ENCODE results near the gene PIGP.
A peak's percentile ranks its signal among the peaks of the same experiment; 100 is the strongest.

Gene PIGP

DNA sequence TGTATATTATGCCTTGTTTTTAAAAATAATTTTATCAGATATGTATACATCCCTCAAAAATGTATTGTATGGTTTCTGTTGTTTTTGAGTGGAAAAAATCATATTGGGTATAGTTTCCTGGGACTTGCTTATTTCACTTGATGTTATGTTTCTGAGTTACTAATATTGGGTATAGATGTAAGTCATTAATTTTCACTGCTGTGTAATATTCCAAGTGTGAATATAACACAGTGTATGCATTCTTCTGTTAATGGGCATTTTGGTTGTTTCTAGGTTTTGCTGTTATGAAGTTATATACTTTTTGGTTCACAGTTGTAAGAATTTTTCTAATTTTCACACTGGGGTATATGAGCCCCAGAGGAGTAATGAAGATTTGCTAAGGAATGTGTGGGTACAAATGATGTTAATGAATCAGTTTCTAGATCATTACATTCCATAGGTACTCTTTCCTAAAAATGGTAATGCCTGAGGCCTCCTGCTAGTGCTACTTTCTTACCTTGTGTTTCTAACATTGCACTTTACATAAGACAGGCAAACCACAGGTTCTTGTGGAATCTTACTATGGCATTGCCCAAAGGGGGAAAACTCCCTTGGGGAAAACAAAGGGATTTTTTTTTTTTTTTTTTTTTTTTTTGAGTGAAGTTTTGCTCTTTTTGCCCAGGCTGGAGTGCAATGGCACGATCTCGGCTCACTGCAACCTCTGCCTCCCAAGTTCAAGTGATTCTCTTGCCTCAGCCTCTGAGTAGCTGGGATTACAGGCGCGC lies 3.4 kb upstream of the PIGP start:
- no peak for DNase-seq (ENCODE audit: low spot score)
- CTCF ChIA-PET, result no interaction called here

DNA sequence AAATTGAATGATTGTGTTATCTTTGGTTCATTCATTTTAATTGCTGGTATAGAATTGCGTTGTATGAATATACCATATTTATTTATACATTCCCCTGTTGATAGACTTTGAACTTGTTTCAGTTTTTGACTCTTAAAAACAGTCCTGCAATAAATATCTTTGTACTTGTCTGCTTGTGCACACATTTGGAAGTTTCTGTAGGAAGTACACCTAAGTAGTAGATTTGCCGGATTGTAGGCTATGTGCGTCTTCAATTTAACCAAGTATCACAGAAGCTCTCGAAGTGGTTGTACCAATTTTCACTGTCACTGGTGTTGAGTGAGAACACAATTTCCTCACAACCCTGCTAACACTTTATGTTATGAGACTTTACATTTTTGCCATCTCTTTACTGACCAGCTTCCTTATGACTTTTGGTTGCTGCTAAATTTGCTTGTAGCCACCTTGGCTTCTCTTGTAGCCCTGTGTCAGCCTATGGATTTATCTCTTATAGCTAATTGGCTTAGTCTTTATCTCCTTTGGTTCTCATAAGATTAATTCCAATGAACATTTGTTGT lies 2.4 kb upstream of the PIGP start:
- H3K27ac ChIP-seq, result no peak overlapping the region
- no peak for DNase-seq (ENCODE audit: low spot score)
- ChIA-PET CTCF (no interaction called here), POLR2A (ENCODE audit: low non-redundant PET) (interaction anchor here (0.6 kb wide), 1 partner anchor 723 kb away, joined by 5 read pairs; no protein-coding TSS in a partner anchor)
- TF ChIP-seq, protein P1, sequence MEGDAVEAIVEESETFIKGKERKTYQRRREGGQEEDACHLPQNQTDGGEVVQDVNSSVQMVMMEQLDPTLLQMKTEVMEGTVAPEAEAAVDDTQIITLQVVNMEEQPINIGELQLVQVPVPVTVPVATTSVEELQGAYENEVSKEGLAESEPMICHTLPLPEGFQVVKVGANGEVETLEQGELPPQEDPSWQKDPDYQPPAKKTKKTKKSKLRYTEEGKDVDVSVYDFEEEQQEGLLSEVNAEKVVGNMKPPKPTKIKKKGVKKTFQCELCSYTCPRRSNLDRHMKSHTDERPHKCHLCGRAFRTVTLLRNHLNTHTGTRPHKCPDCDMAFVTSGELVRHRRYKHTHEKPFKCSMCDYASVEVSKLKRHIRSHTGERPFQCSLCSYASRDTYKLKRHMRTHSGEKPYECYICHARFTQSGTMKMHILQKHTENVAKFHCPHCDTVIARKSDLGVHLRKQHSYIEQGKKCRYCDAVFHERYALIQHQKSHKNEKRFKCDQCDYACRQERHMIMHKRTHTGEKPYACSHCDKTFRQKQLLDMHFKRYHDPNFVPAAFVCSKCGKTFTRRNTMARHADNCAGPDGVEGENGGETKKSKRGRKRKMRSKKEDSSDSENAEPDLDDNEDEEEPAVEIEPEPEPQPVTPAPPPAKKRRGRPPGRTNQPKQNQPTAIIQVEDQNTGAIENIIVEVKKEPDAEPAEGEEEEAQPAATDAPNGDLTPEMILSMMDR (conservative IDR thresholded peaks at IDR 0.05; ENCODE audit: low read depth), result no peak

More for the DNA sequence above, 3.4 kb upstream of the PIGP start:
- TF ChIP-seq, protein P1 (conservative IDR thresholded peaks at IDR 0.05; ENCODE audit: low read depth), result no peak
- POLR2A ChIA-PET (ENCODE audit: low non-redundant PET), result no interaction called here
- H3K27ac ChIP-seq, result no peak overlapping the region

DNA sequence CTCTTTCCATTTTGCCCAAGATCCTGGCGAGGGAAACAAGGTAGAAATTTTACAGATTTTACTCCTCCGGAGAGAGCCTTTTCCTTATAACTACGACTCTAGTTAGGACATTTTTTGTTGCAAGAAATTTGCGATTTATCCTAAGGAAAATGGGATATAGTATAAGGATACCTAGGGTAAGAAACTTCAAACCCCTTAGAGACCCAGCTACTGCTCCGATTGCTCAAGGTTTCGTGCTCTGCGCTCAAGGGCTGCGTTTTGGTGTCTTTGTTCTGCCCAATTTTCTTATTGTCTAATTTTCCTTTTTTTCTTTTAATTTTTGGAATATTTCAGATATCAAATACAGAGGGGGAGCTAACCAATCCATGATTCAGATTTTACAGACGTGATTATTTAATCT lies 1.7 kb upstream of the PIGP start:
- TF ChIP-seq, protein P1 (conservative IDR thresholded peaks at IDR 0.05; ENCODE audit: low read depth), result no peak
- CTCF ChIA-PET, result interaction anchor here (1.0 kb wide), 1 partner anchor 85 kb away, joined by 3 read pairs; no protein-coding TSS in a partner anchor
- no peak for DNase-seq (ENCODE audit: low spot score)
- H3K27ac ChIP-seq, result peak overlapping the region; percentile 96
- POLR2A ChIA-PET (ENCODE audit: low non-redundant PET), result no interaction called here

DNA sequence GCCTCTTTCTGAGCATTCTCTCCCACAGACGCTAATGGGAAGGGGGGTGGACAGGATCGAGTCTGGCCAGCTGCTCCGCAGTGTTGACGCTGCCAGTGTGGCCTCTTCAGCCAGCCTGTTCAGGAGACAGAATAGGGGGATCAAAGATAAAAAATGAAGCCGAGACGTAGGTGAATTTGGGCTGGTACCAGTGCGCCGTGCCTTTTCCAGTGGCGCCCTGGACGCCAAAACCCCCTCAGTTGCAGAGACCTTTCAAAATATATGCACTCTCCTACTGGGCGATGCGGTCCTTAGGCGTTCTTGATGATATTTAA lies 1.3 kb upstream of the PIGP start:
- POLR2A ChIA-PET (ENCODE audit: low non-redundant PET), result no interaction called here
- CTCF ChIA-PET, result interaction anchor here (1.0 kb wide), 1 partner anchor 85 kb away, joined by 3 read pairs; no protein-coding TSS in a partner anchor
- peak overlapping the region; percentile 96 for H3K27ac ChIP-seq
- TF ChIP-seq, protein P1 (conservative IDR thresholded peaks at IDR 0.05; ENCODE audit: low read depth), result no peak
- DNase-seq (ENCODE audit: low spot score), result peak; percentile 16

DNA sequence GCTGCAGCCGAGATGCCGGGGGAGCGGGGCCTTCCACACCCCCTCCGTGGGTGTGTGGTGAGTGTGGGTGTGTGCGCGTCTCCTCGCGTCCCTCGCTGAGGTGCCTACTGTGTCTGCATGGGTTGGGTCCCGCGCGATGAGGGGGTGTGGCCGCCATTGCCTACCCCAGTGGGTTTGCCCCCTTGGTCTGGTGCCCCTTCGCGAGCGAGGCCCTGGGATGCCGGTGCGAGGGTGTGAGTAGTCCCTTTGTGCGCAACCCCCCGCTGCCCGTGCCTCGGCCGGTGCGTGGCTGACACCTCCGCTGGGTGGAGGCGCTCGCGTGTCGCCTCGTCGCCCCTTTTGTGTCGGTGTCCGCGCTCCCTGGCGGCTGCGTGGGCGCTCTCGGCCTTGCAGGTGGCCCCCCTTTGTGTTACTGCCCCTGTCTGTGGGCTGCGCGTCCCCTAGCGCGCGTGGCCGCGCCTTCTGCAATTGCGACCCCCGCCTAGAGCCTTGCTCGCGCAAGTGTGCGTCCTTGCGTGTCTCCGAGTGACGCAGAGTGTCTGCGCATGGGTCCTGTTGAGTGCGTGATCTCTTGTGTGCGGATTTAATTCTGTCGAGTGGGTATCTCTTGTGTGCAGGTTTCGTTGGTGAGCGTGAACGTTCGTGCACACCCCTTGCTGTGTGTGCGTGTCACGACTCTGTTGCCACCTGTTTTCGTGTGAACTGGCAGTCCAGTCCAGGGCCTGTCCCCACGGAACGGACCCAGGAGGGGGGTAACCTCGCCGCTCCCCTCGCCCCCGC lies 736 bp upstream of the PIGP start:
- H3K27ac ChIP-seq, result peak overlapping the region; percentile 96
- CTCF ChIA-PET, result interaction anchor here (1.0 kb wide), 1 partner anchor 84 kb away, joined by 3 read pairs; no protein-coding TSS in a partner anchor
- POLR2A ChIA-PET (ENCODE audit: low non-redundant PET), result no interaction called here
- peak; percentile 2 for DNase-seq (ENCODE audit: low spot score)
- TF ChIP-seq, protein P1 (conservative IDR thresholded peaks at IDR 0.05; ENCODE audit: low read depth), result 0 out of 2 replicates have a peak, but pooled peaks have one; percentile 9

DNA sequence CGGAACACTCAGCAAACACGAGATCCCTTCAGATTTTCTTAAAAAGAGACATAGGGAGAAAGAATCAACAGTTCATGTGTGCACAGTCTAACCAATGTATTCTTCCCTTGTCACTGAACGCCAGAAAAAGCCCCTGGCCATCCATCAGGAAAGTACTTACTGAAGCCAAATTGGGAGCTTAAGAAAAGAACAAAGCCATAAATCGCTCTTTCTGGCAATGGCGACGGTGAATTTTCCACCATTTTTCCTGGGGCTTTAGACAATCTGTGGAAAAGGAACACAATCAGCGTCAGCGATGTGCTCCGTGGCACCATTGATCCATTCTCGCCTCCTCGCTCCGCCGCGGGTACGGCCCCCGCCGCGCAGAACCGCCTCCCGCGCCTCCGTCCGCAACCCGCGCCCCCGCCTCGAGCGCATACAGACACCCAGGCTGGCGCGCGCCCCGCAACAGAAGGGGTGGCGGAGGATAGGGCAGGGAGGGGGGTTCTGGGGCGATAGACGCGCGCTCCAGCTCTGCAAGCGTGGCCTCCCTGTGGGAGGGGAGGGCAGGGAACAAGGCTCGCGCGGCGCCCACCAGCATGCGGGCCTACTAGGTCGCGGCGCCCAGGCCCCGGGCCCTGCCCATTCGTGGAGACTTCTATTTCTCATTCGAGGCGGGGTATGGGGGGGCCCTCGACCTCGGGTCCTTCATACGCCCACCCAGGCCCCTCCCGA lies 440 bp downstream of the PIGP start:
- ChIA-PET CTCF (no interaction called here), POLR2A (ENCODE audit: low non-redundant PET) (no interaction called here)
- peak; percentile 73 for DNase-seq (ENCODE audit: low spot score)
- H3K27ac ChIP-seq, result peak overlapping the region; percentile 96
- TF ChIP-seq, protein P1 (conservative IDR thresholded peaks at IDR 0.05; ENCODE audit: low read depth), result no peak
